ENCODE measurements around the gene BAZ2B.

BAZ2B gene

GRCh38 chr2:159595410-159596046, 20.8 kb downstream of the BAZ2B start:
- Histone ChIP-seq H3K27ac (ENCODE audit: low read length) (no peak overlapping the region), H2AFZ (ENCODE audit: low read length) (no peak overlapping the region), H3K4me3 (ENCODE audit: low read length) (no peak overlapping the region), H3K4me2 (ENCODE audit: low read depth, low read length) (no peak overlapping the region), H3K36me3 (replicated peaks; ENCODE audit: insufficient read depth, low read length) (no peaks in the 10 kb centered on the region), H3K79me2 (ENCODE audit: low read length) (no peaks in the 10 kb centered on the region), H3K9me2 (replicated peaks; ENCODE audit: insufficient read depth, low read length) (no peaks in the 10 kb centered on the region), H4K20me1 (ENCODE audit: insufficient read depth, low read length) (no peaks in the 10 kb centered on the region), H3K9me3 (replicated peaks; ENCODE audit: insufficient read depth, low read length) (0 out of 2 replicates have a peak, but pooled peaks cover 5% of the 10 kb centered on the region), H3K4me1 (ENCODE audit: low read length) (no peaks in the 10 kb centered on the region), H3F3A (ENCODE audit: insufficient read depth, low read length) (no peaks in the 10 kb centered on the region), H3K9ac (ENCODE audit: low read length) (no peak overlapping the region), H3K27me3 (replicated peaks; ENCODE audit: insufficient read depth, low read length) (no peaks in the 10 kb centered on the region)
- no peak for TF ChIP-seq EZH2phosphoT487 (IDR thresholded peaks at IDR 0.05; ENCODE audit: low read length)
- no peak for TF ChIP-seq CTCF (IDR thresholded peaks at IDR 0.05; ENCODE audit: low read length)
- TF ChIP-seq EZH2 (optimal IDR thresholded peaks at IDR 0.05; ENCODE audit: low read depth, low read length) = no peak
- no peak for DNase-seq

- Histone ChIP-seq H3K36me3 (replicated peaks; ENCODE audit: insufficient read depth, low read length) (no peaks in the 10 kb centered on the region), H3K4me2 (ENCODE audit: low read depth, low read length) (no peak overlapping the region), H3K27me3 (replicated peaks; ENCODE audit: insufficient read depth, low read length) (no peaks in the 10 kb centered on the region), H3K9me2 (replicated peaks; ENCODE audit: insufficient read depth, low read length) (no peaks in the 10 kb centered on the region), H3K27ac (ENCODE audit: low read length) (no peak overlapping the region), H2AFZ (ENCODE audit: low read length) (no peak overlapping the region), H3F3A (ENCODE audit: insufficient read depth, low read length) (no peaks in the 10 kb centered on the region), H3K4me3 (ENCODE audit: low read length) (no peak overlapping the region), H3K9ac (ENCODE audit: low read length) (no peak overlapping the region), H4K20me1 (ENCODE audit: insufficient read depth, low read length) (no peaks in the 10 kb centered on the region), H3K4me1 (ENCODE audit: low read length) (no peaks in the 10 kb centered on the region), H3K79me2 (ENCODE audit: low read length) (no peaks in the 10 kb centered on the region), H3K9me3 (replicated peaks; ENCODE audit: insufficient read depth, low read length) (0 out of 2 replicates have a peak, but pooled peaks cover 5% of the 10 kb centered on the region)
- no peak for TF ChIP-seq EZH2 (optimal IDR thresholded peaks at IDR 0.05; ENCODE audit: low read depth, low read length)
- TF ChIP-seq CTCF (IDR thresholded peaks at IDR 0.05; ENCODE audit: low read length) = no peak
- no peak for TF ChIP-seq EZH2phosphoT487 (IDR thresholded peaks at IDR 0.05; ENCODE audit: low read length)
- DNase-seq = no peak
These were observed 23.9 kb downstream of the BAZ2B start for GRCh38 chr2:159592441-159592840.

DNA sequence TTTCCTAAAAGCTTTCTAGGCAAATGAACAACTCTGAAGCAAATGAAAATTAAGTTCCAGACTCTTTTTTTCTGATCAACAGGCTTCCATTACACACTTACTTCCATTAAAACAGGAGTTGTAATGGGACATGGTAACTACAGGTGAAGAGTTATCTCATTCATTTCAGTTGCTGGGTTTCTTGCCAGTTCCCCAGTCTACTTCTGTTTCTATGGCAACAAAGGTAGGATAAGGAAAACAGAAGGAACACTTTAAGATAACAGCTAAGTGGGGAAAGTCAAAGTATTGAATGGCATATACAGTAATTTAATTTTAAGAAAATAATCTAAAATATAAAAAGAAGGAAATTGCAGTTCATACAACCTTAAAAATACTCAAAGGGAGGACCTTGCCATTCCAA, 25.1 kb downstream of the BAZ2B start:
- Histone ChIP-seq H3K79me2 (ENCODE audit: low read length) (no peaks in the 10 kb centered on the region), H3K27me3 (replicated peaks; ENCODE audit: insufficient read depth, low read length) (no peaks in the 10 kb centered on the region), H3K9me3 (replicated peaks; ENCODE audit: insufficient read depth, low read length) (0 out of 2 replicates have a peak, but pooled peaks cover 5% of the 10 kb centered on the region), H3K9me2 (replicated peaks; ENCODE audit: insufficient read depth, low read length) (no peaks in the 10 kb centered on the region), H3K36me3 (replicated peaks; ENCODE audit: insufficient read depth, low read length) (no peaks in the 10 kb centered on the region), H3K4me3 (ENCODE audit: low read length) (no peak overlapping the region), H3K4me1 (ENCODE audit: low read length) (no peaks in the 10 kb centered on the region), H4K20me1 (ENCODE audit: insufficient read depth, low read length) (no peaks in the 10 kb centered on the region), H3F3A (ENCODE audit: insufficient read depth, low read length) (no peaks in the 10 kb centered on the region), H3K27ac (ENCODE audit: low read length) (no peak overlapping the region), H3K4me2 (ENCODE audit: low read depth, low read length) (no peak overlapping the region), H3K9ac (ENCODE audit: low read length) (no peak overlapping the region), H2AFZ (ENCODE audit: low read length) (no peak overlapping the region)
- TF ChIP-seq CTCF (IDR thresholded peaks at IDR 0.05; ENCODE audit: low read length) (no peak), EZH2phosphoT487 (IDR thresholded peaks at IDR 0.05; ENCODE audit: low read length) (no peak), EZH2 (optimal IDR thresholded peaks at IDR 0.05; ENCODE audit: low read depth, low read length) (no peak)
- no peak for DNase-seq

Measured in MM.1S (cell line).